B cell (primary cell): ENCODE data around the gene HEXD.

Source experiments
- EZH2 ChIP-seq: IDR thresholded peaks from 2 replicates; pipeline ENCODE4 v1.6.1; 2012; ENCODE audit warnings: borderline replicate concordance, low read depth, mild to moderate bottlenecking, moderate library complexity, low read length; ENCODE audit not compliant: insufficient read depth, poor library complexity, severe bottlenecking
- TF ChIP-seq, protein P1 (sequence below): fragments of 200-600 bp; IDR thresholded peaks from one replicate; pipeline ENCODE4 v1.8.0; 2022; ENCODE audit warnings: antibody characterized with exemption, mild to moderate bottlenecking

DNA sequence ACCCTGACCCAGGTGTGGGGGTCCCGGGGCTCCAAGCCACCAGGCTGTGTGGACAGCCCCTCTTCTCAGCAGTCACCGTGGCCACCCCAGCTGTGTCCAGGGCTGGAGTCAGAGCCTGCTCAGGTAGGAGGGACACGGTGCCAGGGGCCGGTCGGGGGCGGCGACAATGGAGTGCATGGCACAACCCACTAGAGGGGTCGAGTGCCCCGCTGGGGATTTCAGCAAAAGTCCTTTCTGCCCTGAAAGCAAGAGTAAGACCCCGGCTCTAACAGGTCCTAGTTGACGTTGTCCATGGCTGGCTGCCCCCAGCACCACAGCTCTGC is 35.3 kb upstream of the HEXD start:
- TF ChIP-seq, protein P1, sequence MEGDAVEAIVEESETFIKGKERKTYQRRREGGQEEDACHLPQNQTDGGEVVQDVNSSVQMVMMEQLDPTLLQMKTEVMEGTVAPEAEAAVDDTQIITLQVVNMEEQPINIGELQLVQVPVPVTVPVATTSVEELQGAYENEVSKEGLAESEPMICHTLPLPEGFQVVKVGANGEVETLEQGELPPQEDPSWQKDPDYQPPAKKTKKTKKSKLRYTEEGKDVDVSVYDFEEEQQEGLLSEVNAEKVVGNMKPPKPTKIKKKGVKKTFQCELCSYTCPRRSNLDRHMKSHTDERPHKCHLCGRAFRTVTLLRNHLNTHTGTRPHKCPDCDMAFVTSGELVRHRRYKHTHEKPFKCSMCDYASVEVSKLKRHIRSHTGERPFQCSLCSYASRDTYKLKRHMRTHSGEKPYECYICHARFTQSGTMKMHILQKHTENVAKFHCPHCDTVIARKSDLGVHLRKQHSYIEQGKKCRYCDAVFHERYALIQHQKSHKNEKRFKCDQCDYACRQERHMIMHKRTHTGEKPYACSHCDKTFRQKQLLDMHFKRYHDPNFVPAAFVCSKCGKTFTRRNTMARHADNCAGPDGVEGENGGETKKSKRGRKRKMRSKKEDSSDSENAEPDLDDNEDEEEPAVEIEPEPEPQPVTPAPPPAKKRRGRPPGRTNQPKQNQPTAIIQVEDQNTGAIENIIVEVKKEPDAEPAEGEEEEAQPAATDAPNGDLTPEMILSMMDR: no peak
- no peak for TF ChIP-seq EZH2
